ENCODE results near the gene FAM168A. TPM values are rescaled to one million over a fixed set of nuclear protein-coding genes. Genes with fewer than 3 reads are reported as not detected.

The FAM168A gene
- total RNA-seq, 1 donor: 28.2 TPM

DNA sequence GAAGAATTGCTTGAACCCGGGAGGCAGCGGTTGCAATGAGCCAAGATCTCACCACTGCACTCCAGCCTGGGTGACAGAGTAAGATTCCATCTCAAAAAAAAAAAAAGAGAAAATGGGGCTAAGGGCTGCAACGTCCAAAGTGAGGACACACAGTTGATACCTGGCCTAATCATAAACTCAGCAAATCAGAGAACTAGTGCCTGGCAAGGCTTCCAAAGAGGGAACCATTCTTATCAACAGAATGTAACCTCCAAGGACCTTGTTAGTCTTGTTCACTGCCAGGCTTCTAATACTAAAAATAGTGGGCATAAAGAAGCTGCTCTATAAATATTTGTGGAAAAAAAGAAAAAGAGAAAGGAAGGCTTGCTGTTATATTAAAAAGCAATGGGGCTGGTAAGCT, 42.3 kb downstream of the FAM168A start:
- Histone ChIP-seq H3K36me3 (ENCODE audit: insufficient read depth, low read length) (no peaks in the 10 kb centered on the region), H3K4me2 (ENCODE audit: insufficient read depth, low read length) (no peak overlapping the region), H2AFZ (ENCODE audit: low read length) (no peak overlapping the region), H3K79me2 (ENCODE audit: insufficient read depth, low read length) (peaks cover 28% of the 10 kb centered on the region), H3K9me3 (ENCODE audit: low read depth, low read length) (no peaks in the 10 kb centered on the region), H3K27me3 (ENCODE audit: insufficient read depth, low read length) (no peaks in the 10 kb centered on the region), H4K20me1 (ENCODE audit: insufficient read depth, low read length) (peaks cover 18% of the 10 kb centered on the region), H3K4me3 (ENCODE audit: insufficient read depth, low read length) (no peak overlapping the region), H3K27ac (ENCODE audit: low read depth, low read length) (no peak overlapping the region), H3K4me1 (ENCODE audit: insufficient read depth, low read length) (no peaks in the 10 kb centered on the region)
- DNase-seq (ENCODE audit: insufficient read length, low spot score, missing footprints): no peak
- TF ChIP-seq CTCF (IDR thresholded peaks at IDR 0.05; ENCODE audit: extremely low read depth, low read depth, low read length): no peak

DNA sequence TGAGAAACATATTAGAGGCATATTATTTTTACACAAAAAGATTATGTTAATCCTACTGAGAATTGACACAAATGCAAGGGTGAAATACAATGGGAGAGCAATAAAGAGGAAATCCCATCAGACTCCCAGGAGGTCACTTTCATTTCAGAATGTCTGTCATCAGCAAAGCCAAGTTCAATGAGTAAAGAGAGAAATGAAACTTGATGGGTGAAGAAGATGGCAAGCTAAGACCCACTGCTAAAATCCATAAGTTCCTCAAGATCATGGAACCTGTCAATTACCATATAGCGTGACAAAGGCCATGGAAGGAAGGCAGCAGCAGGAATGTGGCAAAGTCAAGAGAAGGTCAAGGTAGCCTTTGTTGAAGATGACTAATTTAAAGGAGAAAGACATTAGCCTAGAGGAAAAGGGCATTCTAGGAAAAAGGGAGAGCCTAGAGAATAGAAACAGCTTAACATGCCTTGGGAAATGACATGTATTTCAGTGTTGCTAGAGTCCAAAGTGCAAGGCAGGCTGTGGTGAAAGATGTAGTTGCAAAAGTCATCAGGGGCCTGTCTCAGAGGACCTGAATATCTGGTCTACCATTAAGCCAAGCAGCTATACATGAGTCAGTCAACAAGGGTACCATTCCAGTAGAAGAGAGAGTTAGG, 43.1 kb downstream of the FAM168A start:
- Histone ChIP-seq H3K4me2 (ENCODE audit: insufficient read depth, low read length) (no peak overlapping the region), H3K79me2 (ENCODE audit: insufficient read depth, low read length) (peaks cover 22% of the 10 kb centered on the region), H4K20me1 (ENCODE audit: insufficient read depth, low read length) (peaks cover 13% of the 10 kb centered on the region)

DNA sequence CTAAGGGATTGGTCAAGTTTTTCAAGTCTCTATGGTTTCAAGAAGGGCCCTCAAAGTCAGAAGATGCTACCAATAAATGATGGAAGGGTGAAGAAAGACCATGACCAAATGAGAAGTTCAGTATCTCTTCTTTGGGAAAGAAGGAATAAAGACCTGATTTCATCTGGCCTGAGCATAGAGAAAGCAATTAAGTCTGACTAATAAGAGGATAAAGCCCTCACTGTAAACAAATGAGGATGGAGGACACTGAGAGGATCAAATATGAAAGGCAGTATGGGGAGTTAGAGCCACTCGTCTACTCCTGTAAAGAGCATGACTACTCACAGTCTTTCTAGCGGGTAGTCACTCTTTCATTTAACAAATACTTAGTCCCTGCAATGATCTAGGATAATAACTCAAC, 44.6 kb downstream of the FAM168A start:
- no peak overlapping the region for H3K27ac ChIP-seq (ENCODE audit: low read depth, low read length)
- TF ChIP-seq CTCF (IDR thresholded peaks at IDR 0.05; ENCODE audit: extremely low read depth, low read depth, low read length): no peak
- H3K79me2 ChIP-seq (ENCODE audit: insufficient read depth, low read length): peaks cover 22% of the 10 kb centered on the region
- no peaks in the 10 kb centered on the region for H3K4me1 ChIP-seq (ENCODE audit: insufficient read depth, low read length)
- H2AFZ ChIP-seq (ENCODE audit: low read length): no peak overlapping the region
- peak; percentile 43 for DNase-seq (ENCODE audit: insufficient read length, low spot score, missing footprints)
- H3K4me3 ChIP-seq (ENCODE audit: insufficient read depth, low read length): no peak overlapping the region
- H3K4me2 ChIP-seq (ENCODE audit: insufficient read depth, low read length): no peak overlapping the region
- H3K36me3 ChIP-seq (ENCODE audit: insufficient read depth, low read length): no peaks in the 10 kb centered on the region
- peaks cover 12% of the 10 kb centered on the region for H4K20me1 ChIP-seq (ENCODE audit: insufficient read depth, low read length)
- no peaks in the 10 kb centered on the region for H3K9me3 ChIP-seq (ENCODE audit: low read depth, low read length)
- H3K27me3 ChIP-seq (ENCODE audit: insufficient read depth, low read length): no peaks in the 10 kb centered on the region

More for the DNA sequence above, 43.1 kb downstream of the FAM168A start:
- Histone ChIP-seq H3K4me1 (ENCODE audit: insufficient read depth, low read length) (no peaks in the 10 kb centered on the region), H3K27ac (ENCODE audit: low read depth, low read length) (no peak overlapping the region), H3K4me3 (ENCODE audit: insufficient read depth, low read length) (no peak overlapping the region), H2AFZ (ENCODE audit: low read length) (no peak overlapping the region), H3K36me3 (ENCODE audit: insufficient read depth, low read length) (no peaks in the 10 kb centered on the region), H3K27me3 (ENCODE audit: insufficient read depth, low read length) (no peaks in the 10 kb centered on the region), H3K9me3 (ENCODE audit: low read depth, low read length) (no peaks in the 10 kb centered on the region)
- no peak for DNase-seq (ENCODE audit: insufficient read length, low spot score, missing footprints)
- no peak for TF ChIP-seq CTCF (IDR thresholded peaks at IDR 0.05; ENCODE audit: extremely low read depth, low read depth, low read length)

DNA sequence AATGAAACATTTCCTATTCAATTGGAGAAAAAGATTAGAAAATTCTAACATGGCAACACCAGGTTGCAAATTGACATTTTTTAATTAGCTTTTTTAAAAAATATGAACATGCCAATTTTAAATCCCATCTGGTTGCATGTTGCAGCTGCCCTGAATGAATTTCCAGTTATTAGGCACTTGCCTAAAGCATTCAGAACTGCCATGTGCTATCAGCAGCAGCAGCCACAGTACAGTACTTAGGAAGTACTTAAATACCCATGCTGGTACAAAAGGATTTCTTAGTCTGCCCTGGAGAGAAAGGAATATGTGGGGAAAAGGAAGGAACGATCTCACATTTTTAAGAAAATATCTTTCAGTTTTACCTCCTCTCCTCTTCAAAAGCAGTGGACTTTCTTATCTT, 46.2 kb downstream of the FAM168A start:
- Histone ChIP-seq H4K20me1 (ENCODE audit: insufficient read depth, low read length) (peaks cover 12% of the 10 kb centered on the region), H3K36me3 (ENCODE audit: insufficient read depth, low read length) (no peaks in the 10 kb centered on the region), H3K27ac (ENCODE audit: low read depth, low read length) (no peak overlapping the region), H3K79me2 (ENCODE audit: insufficient read depth, low read length) (peaks cover 19% of the 10 kb centered on the region), H3K4me3 (ENCODE audit: insufficient read depth, low read length) (no peak overlapping the region), H3K4me2 (ENCODE audit: insufficient read depth, low read length) (no peak overlapping the region), H3K9me3 (ENCODE audit: low read depth, low read length) (no peaks in the 10 kb centered on the region), H3K27me3 (ENCODE audit: insufficient read depth, low read length) (no peaks in the 10 kb centered on the region), H3K4me1 (ENCODE audit: insufficient read depth, low read length) (no peaks in the 10 kb centered on the region), H2AFZ (ENCODE audit: low read length) (no peak overlapping the region)
- peak; percentile 45 for DNase-seq (ENCODE audit: insufficient read length, low spot score, missing footprints)
- TF ChIP-seq CTCF (IDR thresholded peaks at IDR 0.05; ENCODE audit: extremely low read depth, low read depth, low read length): no peak

All from osteoblast (primary cell).